GM23338 (cell line): ENCODE data around the gene LRRC34. TPM values are rescaled to one million over a fixed set of nuclear protein-coding genes. Genes with fewer than 3 reads are reported as not detected.

ENCODE experiments used
- ATAC-seq: fragments of 200-7000 bp; cut with Tn5 transposase; 3 replicates; pipeline ENCODE4 v1.9.1; 2020
- DNase-seq: peaks from one replicate; pipeline ENCODE4 v3.0.0-alpha.2; 2015; ENCODE audit warnings: low spot score
- H2AFZ ChIP-seq: fragments of 200-600 bp; sonication (generic); 2 replicates; pipeline ENCODE4 v1.8.0; 2016; ENCODE audit warnings: antibody characterized with exemption, mild to moderate bottlenecking, moderate library complexity
- H3F3A ChIP-seq: fragments of 200-600 bp; sonication (generic); replicated peaks from 2 replicates; pipeline ENCODE4 v1.8.0; 2017; ENCODE audit warnings: antibody characterized with exemption, mixed run types, low read depth
- H3K27ac ChIP-seq: fragments of 200-600 bp; sonication (generic); 2 replicates; pipeline ENCODE4 v1.6.1; 2016; ENCODE audit warnings: low read depth
- H3K27me3 ChIP-seq: fragments of 200-600 bp; sonication (generic); 2 replicates; pipeline ENCODE4 v1.8.0; 2016; ENCODE audit warnings: mild to moderate bottlenecking, mixed run types, moderate library complexity; ENCODE audit not compliant: insufficient read depth
- H3K36me3 ChIP-seq: fragments of 200-600 bp; sonication (generic); 2 replicates; pipeline ENCODE4 v1.8.0; 2016; ENCODE audit warnings: mild to moderate bottlenecking; ENCODE audit not compliant: insufficient read depth
- H3K4me1 ChIP-seq: fragments of 200-600 bp; sonication (generic); 2 replicates; pipeline ENCODE4 v1.8.0; 2016; ENCODE audit warnings: mild to moderate bottlenecking, moderate library complexity; ENCODE audit not compliant: insufficient read depth
- H3K4me2 ChIP-seq: fragments of 200-600 bp; sonication (generic); 2 replicates; pipeline ENCODE4 v1.7.1; 2017; ENCODE audit warnings: mixed run types
- H3K4me3 ChIP-seq: fragments of 200-600 bp; sonication (generic); 2 replicates; pipeline ENCODE4 v1.6.1; 2016; ENCODE audit warnings: mixed run types
- H3K79me2 ChIP-seq: fragments of 200-600 bp; sonication (generic); replicated peaks from 2 replicates; pipeline ENCODE4 v1.8.0; 2017; ENCODE audit warnings: mild to moderate bottlenecking; ENCODE audit not compliant: insufficient read depth
- H3K9me2 ChIP-seq: fragments of 200-600 bp; sonication (generic); 2 replicates; pipeline ENCODE4 v1.8.0; 2017; ENCODE audit not compliant: insufficient read depth
- H4K20me1 ChIP-seq: fragments of 200-600 bp; sonication (generic); replicated peaks from 2 replicates; pipeline ENCODE4 v1.8.0; 2017; ENCODE audit warnings: mild to moderate bottlenecking; ENCODE audit not compliant: insufficient read depth
- H3K27ac Mint-ChIP-seq: 2 replicates; pipeline ENCODE4 v1.8.0; 2020; ENCODE audit warnings: inconsistent platforms, mild to moderate bottlenecking, moderate library complexity, mixed read lengths
- H3K27me3 Mint-ChIP-seq: 3 replicates; pipeline ENCODE4 v1.8.0; 2022; ENCODE audit warnings: low read depth, mild to moderate bottlenecking, moderate library complexity, mixed read lengths, inconsistent platforms; ENCODE audit not compliant: insufficient read depth, poor library complexity
- H3K36me3 Mint-ChIP-seq: 3 replicates; pipeline ENCODE4 v1.8.0; 2021; ENCODE audit warnings: low read depth, mild to moderate bottlenecking, inconsistent platforms, moderate library complexity, mixed read lengths
- H3K4me1 Mint-ChIP-seq: 3 replicates; pipeline ENCODE4 v1.8.0; 2020; ENCODE audit warnings: mild to moderate bottlenecking, inconsistent platforms, mixed read lengths
- H3K4me3 Mint-ChIP-seq: 3 replicates; pipeline ENCODE4 v1.8.0; 2021; ENCODE audit warnings: moderate library complexity, mild to moderate bottlenecking, inconsistent platforms, mixed read lengths
- H3K9me3 Mint-ChIP-seq: 3 replicates; pipeline ENCODE4 v1.8.0; 2020; ENCODE audit warnings: moderate library complexity, mild to moderate bottlenecking, inconsistent platforms, mixed read lengths
- CREB1 ChIP-seq: fragments of 250-450 bp; sonication (Bioruptor Pico); IDR thresholded peaks from 2 replicates; pipeline ENCODE4 v1.5.0; 2020; ENCODE audit warnings: low read depth, mild to moderate bottlenecking, moderate library complexity
- CTCF ChIP-seq, 2 experiments: fragments of 200-600 bp in 1 of 2; sonication (generic) in 1 of 2; conservative IDR thresholded peaks; 2 replicates each; pipeline versions ENCODE4 v1.5.1 to v1.6.1; 2016 to 2017; ENCODE audit warnings: antibody characterized with exemption in 2 of 2, low read depth in 2 of 2, mild to moderate bottlenecking in 2 of 2, moderate library complexity in 1 of 2
- ETS1 ChIP-seq: IDR thresholded peaks from 2 replicates; pipeline ENCODE4 v1.6.1; 2016; ENCODE audit warnings: antibody characterized with exemption
- EZH2 ChIP-seq: fragments of 200-600 bp; sonication (generic); IDR thresholded peaks from one replicate; pipeline ENCODE4 v1.8.0; 2017; ENCODE audit warnings: antibody characterized with exemption, mild to moderate bottlenecking, low read depth; ENCODE audit not compliant: unreplicated experiment
- EZH2phosphoT487 ChIP-seq: fragments of 200-600 bp; sonication (generic); IDR thresholded peaks from one replicate; pipeline ENCODE4 v1.8.1; 2018; ENCODE audit warnings: antibody characterized with exemption; ENCODE audit not compliant: unreplicated experiment
- JUNB ChIP-seq: IDR thresholded peaks from one replicate; pipeline ENCODE4 v1.6.1; 2016; ENCODE audit warnings: antibody characterized with exemption; ENCODE audit not compliant: unreplicated experiment
- NANOG ChIP-seq: IDR thresholded peaks from 2 replicates; pipeline ENCODE4 v1.6.1; 2016; ENCODE audit warnings: antibody characterized with exemption, borderline replicate concordance
- POLR2AphosphoS5 ChIP-seq: IDR thresholded peaks from 2 replicates; pipeline ENCODE4 v1.6.1; 2016; ENCODE audit warnings: antibody characterized with exemption, low read depth
- REST ChIP-seq: IDR thresholded peaks from one replicate; pipeline ENCODE4 v1.6.1; 2018; ENCODE audit warnings: antibody characterized with exemption; ENCODE audit not compliant: unreplicated experiment
- STAT1 ChIP-seq: IDR thresholded peaks from one replicate; pipeline ENCODE4 v1.6.1; 2016; ENCODE audit warnings: antibody characterized with exemption; ENCODE audit not compliant: unreplicated experiment
- ZNF114 ChIP-seq: fragments of 250-450 bp; sonication (Bioruptor Pico); IDR thresholded peaks from 2 replicates; pipeline ENCODE4 v1.5.0; 2020; ENCODE audit warnings: mild to moderate bottlenecking, moderate library complexity
- ZNF331 ChIP-seq: fragments of 250-450 bp; sonication (Bioruptor Pico); IDR thresholded peaks from 2 replicates; pipeline ENCODE4 v1.5.0; 2020; ENCODE audit warnings: low read depth, mild to moderate bottlenecking, moderate library complexity
- ZNF462 ChIP-seq: fragments of 250-450 bp; sonication (Bioruptor Pico); IDR thresholded peaks from 2 replicates; pipeline ENCODE4 v1.5.0; 2020; ENCODE audit warnings: mild to moderate bottlenecking, moderate library complexity
- polyA plus RNA-seq: library from polyadenylated mRNA; unstranded; fragments of >200 nt; fragmentation: Nextera tagmentation; extraction: Ambion mirVana; gene quantifications from 2 replicates; pipeline ENCODE4 v1.2.1, GENCODE V29; 2016
- total RNA-seq: library from RNA; depleted of rRNA; stranded (reverse); fragments of >200 nt; shearing (Covaris generic); gene quantifications from 2 replicates; pipeline ENCODE4 v1.2.3, GENCODE V29; 2014

The LRRC34 gene
- total and polyA plus RNA-seq, 2 experiments from 2014 or later, result 9.1 to 15.7 TPM

GRCh38 chr3:169774186-169774585 lies 38.5 kb downstream of the LRRC34 start:
- Histone ChIP-seq H3F3A (0 out of 2 replicates have a peak, but pooled peaks cover 3% of the 10 kb centered on the region), H4K20me1 (no peaks in the 10 kb centered on the region), H3K79me2 (peaks cover 45% of the 10 kb centered on the region), H3K4me2 (peak overlapping the region; percentile 74), H3K9me2 (no peaks in the 10 kb centered on the region), H3K36me3 (peaks cover 9% of the 10 kb centered on the region), H3K4me1 (peaks cover 27% of the 10 kb centered on the region), H2AFZ (no peak overlapping the region), H3K27ac (peak overlapping the region; percentile 96), H3K27me3 (no peaks in the 10 kb centered on the region), H3K4me3 (peak overlapping the region; percentile 96)
- Mint-ChIP-seq H3K4me1 (peaks cover 36% of the 10 kb centered on the region), H3K36me3 (peaks cover 47% of the 10 kb centered on the region), H3K9me3 (peaks cover 9% of the 10 kb centered on the region; the same call in 1 of the 3 replicates), H3K4me3 (peak overlapping the region; percentile 97), H3K27ac (no peak overlapping the region), H3K27me3 (peaks cover 19% of the 10 kb centered on the region)
- DNase-seq, result peak; percentile 24
- ATAC-seq, result no peak
- TF ChIP-seq REST (no peak), EZH2phosphoT487 (no peak), JUNB (no peak), NANOG (no peak), ZNF114 (CRISPR knock-in tag) (no peak), CTCF (conservative IDR thresholded peaks at IDR 0.05; ENCODE audit: low read depth in 2 of 2) (no peak), STAT1 (no peak), CREB1 (CRISPR knock-in tag) (no peak), ETS1 (no peak), ZNF331 (CRISPR knock-in tag) (no peak), ZNF462 (CRISPR knock-in tag) (no peak), EZH2 (no peak), POLR2AphosphoS5 (no peak)
